Measurements from ENCODE around the gene TSR2. TPM values are rescaled to one million over a fixed set of nuclear protein-coding genes. Genes with fewer than 3 reads are reported as not detected.

TSR2 gene
- 10 to 100 TPM; 34.5 to 49.9 (median 43.6) TPM for polyA plus RNA-seq (ENCODE audit: insufficient read length in 10 of 10)
- long read RNA-seq, donor 1, transcript TSR2-201 (5 exons, 1,534 nt), result major isoform, 10 of 50 reads
- long read RNA-seq, donor 1, partial matches to known transcripts, result 40 of 50 reads
- long read RNA-seq, donor 1, other reads (novel, unspliced or antisense), result 0 of 50 reads
- long read RNA-seq, donor 2, transcript TSR2-201 (5 exons, 1,534 nt), result major isoform, 5 of 5 reads
- long read RNA-seq, donor 2, partial matches to known transcripts, result 0 of 5 reads
- long read RNA-seq, donor 2, other reads (novel, unspliced or antisense), result 0 of 5 reads
- long read RNA-seq, donor 3, result 0 reads
- long read RNA-seq, donor 4, transcript TSR2-201 (5 exons, 1,534 nt), result major isoform, 12 of 12 reads
- long read RNA-seq, donor 4, partial matches to known transcripts, result 0 of 12 reads
- long read RNA-seq, donor 4, other reads (novel, unspliced or antisense), result 0 of 12 reads
- long read RNA-seq, donor 5, transcript TSR2-201 (5 exons, 1,534 nt), result major isoform, 23 of 29 reads
- long read RNA-seq, donor 5, partial matches to known transcripts, result 6 of 29 reads
- long read RNA-seq, donor 5, other reads (novel, unspliced or antisense), result 0 of 29 reads
- long read RNA-seq, donor 6, transcript TSR2-201 (5 exons, 1,534 nt), result major isoform, 14 of 22 reads
- long read RNA-seq, donor 6, partial matches to known transcripts, result 8 of 22 reads
- long read RNA-seq, donor 6, other reads (novel, unspliced or antisense), result 0 of 22 reads
- long read RNA-seq, donor 7, transcript TSR2-201 (5 exons, 1,534 nt), result major isoform, 11 of 16 reads
- long read RNA-seq, donor 7, partial matches to known transcripts, result 5 of 16 reads
- long read RNA-seq, donor 7, other reads (novel, unspliced or antisense), result 0 of 16 reads
- long read RNA-seq, donor 8, transcript TSR2-201 (5 exons, 1,534 nt), result major isoform, 7 of 7 reads
- long read RNA-seq, donor 8, partial matches to known transcripts, result 0 of 7 reads
- long read RNA-seq, donor 8, other reads (novel, unspliced or antisense), result 0 of 7 reads
- long read RNA-seq, donor 9, partial matches to known transcripts, result 0 of 1 reads
- long read RNA-seq, donor 9, other reads (novel, unspliced or antisense), result 0 of 1 reads

GRCh38 chrX:54439960-54440871, at the start of gene TSR2:
TSS of gene TSR2 (plus strand) at chrX:54440404. CDS start at chrX:54440422, 18 bp downstream.
- peak; percentile 85 to 94 (median 86) for DNase-seq

GRCh38 chrX:54397113-54397512, 43.1 kb upstream of the TSR2 start:
- DNase-seq, result no peak

GRCh38 chrX:54407266-54407665, 32.9 kb upstream of the TSR2 start:
- DNase-seq, result no peak

GRCh38 chrX:54411732-54412131, 28.5 kb upstream of the TSR2 start:
- peak in 1 of 3 donors; percentile 17 for DNase-seq

GRCh38 chrX:54413753-54414152, 26.5 kb upstream of the TSR2 start:
- DNase-seq, result peak in 1 of 3 donors; percentile 9

GRCh38 chrX:54415534-54416350, 24.5 kb upstream of the TSR2 start:
- DNase-seq, result peak in 1 of 3 donors; percentile 35

GRCh38 chrX:54416965-54417364, 23.2 kb upstream of the TSR2 start:
- no peak for DNase-seq

GRCh38 chrX:54419559-54420302, 20.5 kb upstream of the TSR2 start:
- DNase-seq, result no peak

GRCh38 chrX:54422168-54422567, 18.0 kb upstream of the TSR2 start:
- no peak for DNase-seq

GRCh38 chrX:54423161-54423888, 16.9 kb upstream of the TSR2 start:
- DNase-seq, result no peak

GRCh38 chrX:54427837-54428424, 12.3 kb upstream of the TSR2 start:
- DNase-seq, result no peak

GRCh38 chrX:54430519-54430918, 9.7 kb upstream of the TSR2 start:
- DNase-seq, result no peak

- no peak for DNase-seq
Measured at GRCh38 chrX:54435121-54435520, 5.1 kb upstream of the TSR2 start.

GRCh38 chrX:54442790-54443189, 2.6 kb downstream of the TSR2 start:
- no peak for DNase-seq

GRCh38 chrX:54444752-54445151, 4.5 kb downstream of the TSR2 start:
- DNase-seq, result no peak

GRCh38 chrX:54446084-54446483, 5.9 kb downstream of the TSR2 start:
- no peak for DNase-seq

- no peak for DNase-seq
Measured at GRCh38 chrX:54447461-54447860, 7.3 kb downstream of the TSR2 start.

- no peak for DNase-seq
Measured at GRCh38 chrX:54449929-54450328, 9.7 kb downstream of the TSR2 start.
